ENCODE results near the gene C1orf50.

- TF ChIP-seq TAF1 (IDR thresholded peaks at IDR 0.05; ENCODE audit: borderline replicate concordance, insufficient read depth, low read length) (no peak), POLR2AphosphoS5 (IDR thresholded peaks at IDR 0.05; ENCODE audit: low read depth, low read length) (no peak), REST (IDR thresholded peaks at IDR 0.05; ENCODE audit: insufficient read depth in 1 of 2, low read depth in 2 of 2, low read length in 2 of 2) (no peak), SIN3A (IDR thresholded peaks at IDR 0.05; ENCODE audit: borderline replicate concordance, insufficient read depth, low read length) (no peak)
Observed at GRCh38 chr1:42801832-42802473, 34.9 kb downstream of the C1orf50 start.

Measured in PFSK-1 (cell line).